ENCODE results near the gene BMP2K.

Gene BMP2K

GRCh38 chr4:78930016-78930629, 154.0 kb downstream of the BMP2K start:
- no peak for DNase-seq (ENCODE audit: low read depth in 2 of 2)

GRCh38 chr4:78936989-78937388, 160.8 kb downstream of the BMP2K start:
- no peak for DNase-seq (ENCODE audit: low read depth in 2 of 2)

- DNase-seq (ENCODE audit: low read depth in 2 of 2) = no peak
These were observed 161.7 kb downstream of the BMP2K start for GRCh38 chr4:78937837-78938236.

- DNase-seq (ENCODE audit: low read depth in 2 of 2) = no peak
These were observed 162.3 kb downstream of the BMP2K start for GRCh38 chr4:78938474-78938867.

- peak; percentile 43 to 50 for DNase-seq (ENCODE audit: low read depth in 2 of 2)
These were observed 162.9 kb downstream of the BMP2K start, which contains the start of gene PAQR3 for GRCh38 chr4:78938868-78939666. Gene PAQR3 (minus strand): TSS chr4:78939438. CDS start chr4:78939224, 214 bp downstream.

GRCh38 chr4:78939667-78940008, 163.5 kb downstream of the BMP2K start:
- DNase-seq (ENCODE audit: low read depth in 2 of 2) = no peak

GRCh38 chr4:78940752-78941151, 164.6 kb downstream of the BMP2K start:
- DNase-seq (ENCODE audit: low read depth in 2 of 2) = no peak

GRCh38 chr4:78944381-78944780, 168.2 kb downstream of the BMP2K start:
- no peak for DNase-seq (ENCODE audit: low read depth in 2 of 2)

GRCh38 chr4:78945651-78946179, 169.6 kb downstream of the BMP2K start:
- no peak for DNase-seq (ENCODE audit: low read depth in 2 of 2)

GRCh38 chr4:78949735-78950134, 173.6 kb downstream of the BMP2K start:
- DNase-seq (ENCODE audit: low read depth in 2 of 2) = peak in 1 of 2 experiments; percentile 4

- peak; percentile 7 to 23 for DNase-seq (ENCODE audit: low read depth in 2 of 2)
These were observed 175.8 kb downstream of the BMP2K start for GRCh38 chr4:78951862-78952472.

- no peak for DNase-seq (ENCODE audit: low read depth in 2 of 2)
These were observed 177.1 kb downstream of the BMP2K start for GRCh38 chr4:78953231-78953630.

- no peak for DNase-seq (ENCODE audit: low read depth in 2 of 2)
These were observed 177.9 kb downstream of the BMP2K start for GRCh38 chr4:78953769-78954666.

GRCh38 chr4:78956975-78957374, 180.8 kb downstream of the BMP2K start:
- DNase-seq (ENCODE audit: low read depth in 2 of 2) = no peak

- no peak for DNase-seq (ENCODE audit: low read depth in 2 of 2)
These were observed 184.8 kb downstream of the BMP2K start for GRCh38 chr4:78960926-78961325.
